Upper lobe of left lung (tissue), 4 donors: ENCODE measurements around the gene YIPF3.

Experiments used
- POLR2A ChIP-seq, 4 donors: fragments of 450-650 bp; IDR thresholded peaks; one replicate each; pipeline ENCODE4 v1.5.1; 2016 to 2017; ENCODE audit warnings: antibody characterized with exemption in 4 of 4, mild to moderate bottlenecking in 2 of 4
- POLR2AphosphoS5 ChIP-seq, 2 donors: sonication (generic); formaldehyde crosslinking; IDR thresholded peaks; one replicate each; pipeline ENCODE4 v1.5.1; 2017; ENCODE audit warnings: antibody characterized with exemption in 2 of 2
- TF ChIP-seq, protein P1 (sequence below), 6 experiments: fragments of 450-650 bp in 4 of 6; fragments of 200-600 bp in 2 of 6; sonication (generic) in 2 of 6; IDR thresholded peaks; one replicate each; pipeline ENCODE4 v1.5.1; 2016 to 2019; ENCODE audit warnings: antibody characterized with exemption in 6 of 6

DNA sequence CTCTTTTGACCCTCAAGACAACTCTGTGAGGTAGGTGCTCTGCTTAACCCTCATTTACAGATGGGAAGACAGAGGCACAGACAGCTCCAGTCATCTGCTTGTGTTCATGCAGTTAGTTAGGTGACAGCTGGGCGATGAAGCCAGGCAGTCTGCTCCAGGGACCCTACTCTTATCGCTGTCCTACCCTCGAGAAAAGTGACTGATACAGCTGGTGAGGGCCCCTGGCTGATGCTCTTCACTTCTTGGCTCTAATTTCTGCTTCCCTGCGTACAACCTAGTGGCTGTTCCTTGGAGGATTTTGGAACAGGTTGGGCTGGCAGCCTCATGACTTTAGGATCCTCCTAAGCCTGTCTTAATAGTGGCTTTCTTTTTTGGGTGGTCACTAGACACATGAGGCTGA lies 48.5 kb downstream of the YIPF3 start:
- TF ChIP-seq, protein P1, sequence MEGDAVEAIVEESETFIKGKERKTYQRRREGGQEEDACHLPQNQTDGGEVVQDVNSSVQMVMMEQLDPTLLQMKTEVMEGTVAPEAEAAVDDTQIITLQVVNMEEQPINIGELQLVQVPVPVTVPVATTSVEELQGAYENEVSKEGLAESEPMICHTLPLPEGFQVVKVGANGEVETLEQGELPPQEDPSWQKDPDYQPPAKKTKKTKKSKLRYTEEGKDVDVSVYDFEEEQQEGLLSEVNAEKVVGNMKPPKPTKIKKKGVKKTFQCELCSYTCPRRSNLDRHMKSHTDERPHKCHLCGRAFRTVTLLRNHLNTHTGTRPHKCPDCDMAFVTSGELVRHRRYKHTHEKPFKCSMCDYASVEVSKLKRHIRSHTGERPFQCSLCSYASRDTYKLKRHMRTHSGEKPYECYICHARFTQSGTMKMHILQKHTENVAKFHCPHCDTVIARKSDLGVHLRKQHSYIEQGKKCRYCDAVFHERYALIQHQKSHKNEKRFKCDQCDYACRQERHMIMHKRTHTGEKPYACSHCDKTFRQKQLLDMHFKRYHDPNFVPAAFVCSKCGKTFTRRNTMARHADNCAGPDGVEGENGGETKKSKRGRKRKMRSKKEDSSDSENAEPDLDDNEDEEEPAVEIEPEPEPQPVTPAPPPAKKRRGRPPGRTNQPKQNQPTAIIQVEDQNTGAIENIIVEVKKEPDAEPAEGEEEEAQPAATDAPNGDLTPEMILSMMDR (IDR thresholded peaks at IDR 0.05): no peak
- TF ChIP-seq POLR2AphosphoS5 (IDR thresholded peaks at IDR 0.05) (no peak), POLR2A (IDR thresholded peaks at IDR 0.05) (no peak)
